ENCODE data around the gene TTC7B. TPM values are rescaled to one million over a fixed set of nuclear protein-coding genes. Genes with fewer than 3 reads are reported as not detected.

The TTC7B gene
- total RNA-seq, 4 donors from 2014 or later, result 19.1 to 87.6 (median 22.1) TPM

- Histone ChIP-seq H3K27me3 (no peaks in the 10 kb centered on the region), H3K4me1 (peaks cover 0 to 13% of the 10 kb centered on the region in 2 donors), H3K27ac (no peak overlapping the region), H3K4me3 (replicated peaks in 1 of 3) (no peak overlapping the region), H3K36me3 (no peaks in the 10 kb centered on the region), H3K9me3 (no peaks in the 10 kb centered on the region)
- DNase-seq, result peak in 1 of 2 donors; percentile 1
- intact Hi-C loops (cut with DNase I), result no loop called here
- WGBS, 2 donors, result 86 to 88% methylated on average over 8 of the region's 8 CpGs
- no peak for TF ChIP-seq POLR2A (IDR thresholded peaks at IDR 0.05)
- no peak for TF ChIP-seq CTCF (IDR thresholded peaks at IDR 0.05)
These were observed 271.3 kb downstream of the TTC7B start for GRCh38 chr14:90544971-90545370.

GRCh38 chr14:90544566-90544965 lies 271.7 kb downstream of the TTC7B start:
- no peaks in the 10 kb centered on the region for H3K27me3 ChIP-seq
- H3K27ac ChIP-seq, result no peak overlapping the region
- TF ChIP-seq CTCF (IDR thresholded peaks at IDR 0.05) (no peak), POLR2A (IDR thresholded peaks at IDR 0.05) (no peak)
- intact Hi-C loops (cut with DNase I), result no loop called here
- DNase-seq, result peak in 1 of 2 donors; percentile 0
- no peaks in the 10 kb centered on the region for H3K36me3 ChIP-seq
- whole genome bisulfite sequencing, 2 donors, result 94 to 97% methylated on average over 8 to 9 of the region's 9 CpGs
- peaks cover 0 to 13% of the 10 kb centered on the region in 2 donors for H3K4me1 ChIP-seq
- no peaks in the 10 kb centered on the region for H3K9me3 ChIP-seq
- no peak overlapping the region for H3K4me3 ChIP-seq (replicated peaks in 1 of 3)

- H3K27ac ChIP-seq, result no peak overlapping the region
- 92 to 99% methylated on average over 6 of the region's 6 CpGs for whole genome bisulfite sequencing, 2 donors
- no peaks in the 10 kb centered on the region for H3K36me3 ChIP-seq
- no peaks in the 10 kb centered on the region for H3K9me3 ChIP-seq
- no peak for TF ChIP-seq POLR2A (IDR thresholded peaks at IDR 0.05)
- no peak for TF ChIP-seq CTCF (IDR thresholded peaks at IDR 0.05)
- H3K4me3 ChIP-seq (replicated peaks in 1 of 3), result no peak overlapping the region
- H3K4me1 ChIP-seq, result peaks cover 0 to 13% of the 10 kb centered on the region in 2 donors
- H3K27me3 ChIP-seq, result no peaks in the 10 kb centered on the region
- no peak for DNase-seq
- intact Hi-C loops (cut with DNase I), result no loop called here
These were observed 272.4 kb downstream of the TTC7B start for GRCh38 chr14:90543876-90544275.

- TF ChIP-seq POLR2A (IDR thresholded peaks at IDR 0.05), result no peak
- no peak for TF ChIP-seq CTCF (IDR thresholded peaks at IDR 0.05)
- Histone ChIP-seq H3K4me1 (peaks cover 5 to 16% of the 10 kb centered on the region in 2 donors), H3K36me3 (no peaks in the 10 kb centered on the region), H3K9me3 (no peaks in the 10 kb centered on the region), H3K27me3 (no peaks in the 10 kb centered on the region), H3K27ac (no peak overlapping the region), H3K4me3 (replicated peaks in 1 of 3) (no peak overlapping the region)
- no peak for DNase-seq
- WGBS, 2 donors, result 97% methylated on average over 22 to 25 of the region's 26 CpGs
- intact Hi-C loops (cut with DNase I), result no loop called here
These were observed 275.1 kb downstream of the TTC7B start for GRCh38 chr14:90541076-90541634.

GRCh38 chr14:90540437-90540836 lies 275.8 kb downstream of the TTC7B start:
- intact Hi-C loops (cut with DNase I), result no loop called here
- no peaks in the 10 kb centered on the region for H3K27me3 ChIP-seq
- no peak for DNase-seq
- WGBS, 2 donors, result 94 to 96% methylated on average over 4 of the region's 4 CpGs
- H3K9me3 ChIP-seq, result no peaks in the 10 kb centered on the region
- H3K4me3 ChIP-seq (replicated peaks in 1 of 3), result no peak overlapping the region
- H3K36me3 ChIP-seq, result no peaks in the 10 kb centered on the region
- no peak overlapping the region for H3K27ac ChIP-seq
- peaks cover 5 to 12% of the 10 kb centered on the region in 2 donors for H3K4me1 ChIP-seq
- TF ChIP-seq POLR2A (IDR thresholded peaks at IDR 0.05), result no peak
- TF ChIP-seq CTCF (IDR thresholded peaks at IDR 0.05), result no peak
